GM23338 (cell line): ENCODE results near the gene TXNRD3. TPM values are rescaled to one million over a fixed set of nuclear protein-coding genes. Genes with fewer than 3 reads are reported as not detected.

Experiments used
- ATAC-seq: fragments of 200-7000 bp; cut with Tn5 transposase; 3 replicates; pipeline ENCODE4 v1.9.1; 2020
- DNase-seq: peaks from one replicate; pipeline ENCODE4 v3.0.0-alpha.2; 2015; ENCODE audit warnings: low spot score
- H2AFZ ChIP-seq: fragments of 200-600 bp; sonication (generic); 2 replicates; pipeline ENCODE4 v1.8.0; 2016; ENCODE audit warnings: antibody characterized with exemption, mild to moderate bottlenecking, moderate library complexity
- H3F3A ChIP-seq: fragments of 200-600 bp; sonication (generic); replicated peaks from 2 replicates; pipeline ENCODE4 v1.8.0; 2017; ENCODE audit warnings: antibody characterized with exemption, mixed run types, low read depth
- H3K27ac ChIP-seq: fragments of 200-600 bp; sonication (generic); 2 replicates; pipeline ENCODE4 v1.6.1; 2016; ENCODE audit warnings: low read depth
- H3K27me3 ChIP-seq: fragments of 200-600 bp; sonication (generic); 2 replicates; pipeline ENCODE4 v1.8.0; 2016; ENCODE audit warnings: mild to moderate bottlenecking, mixed run types, moderate library complexity; ENCODE audit not compliant: insufficient read depth
- H3K36me3 ChIP-seq: fragments of 200-600 bp; sonication (generic); 2 replicates; pipeline ENCODE4 v1.8.0; 2016; ENCODE audit warnings: mild to moderate bottlenecking; ENCODE audit not compliant: insufficient read depth
- H3K4me1 ChIP-seq: fragments of 200-600 bp; sonication (generic); 2 replicates; pipeline ENCODE4 v1.8.0; 2016; ENCODE audit warnings: mild to moderate bottlenecking, moderate library complexity; ENCODE audit not compliant: insufficient read depth
- H3K4me2 ChIP-seq: fragments of 200-600 bp; sonication (generic); 2 replicates; pipeline ENCODE4 v1.7.1; 2017; ENCODE audit warnings: mixed run types
- H3K4me3 ChIP-seq: fragments of 200-600 bp; sonication (generic); 2 replicates; pipeline ENCODE4 v1.6.1; 2016; ENCODE audit warnings: mixed run types
- H3K79me2 ChIP-seq: fragments of 200-600 bp; sonication (generic); replicated peaks from 2 replicates; pipeline ENCODE4 v1.8.0; 2017; ENCODE audit warnings: mild to moderate bottlenecking; ENCODE audit not compliant: insufficient read depth
- H3K9me2 ChIP-seq: fragments of 200-600 bp; sonication (generic); 2 replicates; pipeline ENCODE4 v1.8.0; 2017; ENCODE audit not compliant: insufficient read depth
- H4K20me1 ChIP-seq: fragments of 200-600 bp; sonication (generic); replicated peaks from 2 replicates; pipeline ENCODE4 v1.8.0; 2017; ENCODE audit warnings: mild to moderate bottlenecking; ENCODE audit not compliant: insufficient read depth
- H3K27ac Mint-ChIP-seq: 2 replicates; pipeline ENCODE4 v1.8.0; 2020; ENCODE audit warnings: inconsistent platforms, mild to moderate bottlenecking, moderate library complexity, mixed read lengths
- H3K27me3 Mint-ChIP-seq: 3 replicates; pipeline ENCODE4 v1.8.0; 2022; ENCODE audit warnings: low read depth, mild to moderate bottlenecking, moderate library complexity, mixed read lengths, inconsistent platforms; ENCODE audit not compliant: insufficient read depth, poor library complexity
- H3K36me3 Mint-ChIP-seq: 3 replicates; pipeline ENCODE4 v1.8.0; 2021; ENCODE audit warnings: low read depth, mild to moderate bottlenecking, inconsistent platforms, moderate library complexity, mixed read lengths
- H3K4me1 Mint-ChIP-seq: 3 replicates; pipeline ENCODE4 v1.8.0; 2020; ENCODE audit warnings: mild to moderate bottlenecking, inconsistent platforms, mixed read lengths
- H3K4me3 Mint-ChIP-seq: 3 replicates; pipeline ENCODE4 v1.8.0; 2021; ENCODE audit warnings: moderate library complexity, mild to moderate bottlenecking, inconsistent platforms, mixed read lengths
- H3K9me3 Mint-ChIP-seq: 3 replicates; pipeline ENCODE4 v1.8.0; 2020; ENCODE audit warnings: moderate library complexity, mild to moderate bottlenecking, inconsistent platforms, mixed read lengths
- CREB1 ChIP-seq: fragments of 250-450 bp; sonication (Bioruptor Pico); IDR thresholded peaks from 2 replicates; pipeline ENCODE4 v1.5.0; 2020; ENCODE audit warnings: low read depth, mild to moderate bottlenecking, moderate library complexity
- CTCF ChIP-seq, 2 experiments: fragments of 200-600 bp in 1 of 2; sonication (generic) in 1 of 2; conservative IDR thresholded peaks; 2 replicates each; pipeline versions ENCODE4 v1.5.1 to v1.6.1; 2016 to 2017; ENCODE audit warnings: antibody characterized with exemption in 2 of 2, low read depth in 2 of 2, mild to moderate bottlenecking in 2 of 2, moderate library complexity in 1 of 2
- EZH2 ChIP-seq: fragments of 200-600 bp; sonication (generic); IDR thresholded peaks from one replicate; pipeline ENCODE4 v1.8.0; 2017; ENCODE audit warnings: antibody characterized with exemption, mild to moderate bottlenecking, low read depth; ENCODE audit not compliant: unreplicated experiment
- EZH2phosphoT487 ChIP-seq: fragments of 200-600 bp; sonication (generic); IDR thresholded peaks from one replicate; pipeline ENCODE4 v1.8.1; 2018; ENCODE audit warnings: antibody characterized with exemption; ENCODE audit not compliant: unreplicated experiment
- JUNB ChIP-seq: IDR thresholded peaks from one replicate; pipeline ENCODE4 v1.6.1; 2016; ENCODE audit warnings: antibody characterized with exemption; ENCODE audit not compliant: unreplicated experiment
- NANOG ChIP-seq: IDR thresholded peaks from 2 replicates; pipeline ENCODE4 v1.6.1; 2016; ENCODE audit warnings: antibody characterized with exemption, borderline replicate concordance
- POLR2AphosphoS5 ChIP-seq: IDR thresholded peaks from 2 replicates; pipeline ENCODE4 v1.6.1; 2016; ENCODE audit warnings: antibody characterized with exemption, low read depth
- REST ChIP-seq: IDR thresholded peaks from one replicate; pipeline ENCODE4 v1.6.1; 2018; ENCODE audit warnings: antibody characterized with exemption; ENCODE audit not compliant: unreplicated experiment
- ZNF462 ChIP-seq: fragments of 250-450 bp; sonication (Bioruptor Pico); IDR thresholded peaks from 2 replicates; pipeline ENCODE4 v1.5.0; 2020; ENCODE audit warnings: mild to moderate bottlenecking, moderate library complexity
- polyA plus RNA-seq: library from polyadenylated mRNA; unstranded; fragments of >200 nt; fragmentation: Nextera tagmentation; extraction: Ambion mirVana; gene quantifications from 2 replicates; pipeline ENCODE4 v1.2.1, GENCODE V29; 2016
- total RNA-seq: library from RNA; depleted of rRNA; stranded (reverse); fragments of >200 nt; shearing (Covaris generic); gene quantifications from 2 replicates; pipeline ENCODE4 v1.2.3, GENCODE V29; 2014

The TXNRD3 gene
- total and polyA plus RNA-seq, 2 experiments from 2014 or later: 3.0 to 4.1 TPM

- ATAC-seq (no peak), DNase-seq (no peak)
- no peaks in the 10 kb centered on the region for H3K27me3 ChIP-seq
- Mint-ChIP-seq H3K4me3 (no peak overlapping the region), H3K27me3 (peaks cover 2% of the 10 kb centered on the region), H3K36me3 (no peaks in the 10 kb centered on the region), H3K9me3 (no peaks in the 10 kb centered on the region), H3K27ac (no peak overlapping the region), H3K4me1 (peaks cover 16% of the 10 kb centered on the region)
- H3F3A ChIP-seq: no peaks in the 10 kb centered on the region
- no peak overlapping the region for H3K4me2 ChIP-seq
- H2AFZ ChIP-seq: no peak overlapping the region
- no peaks in the 10 kb centered on the region for H3K36me3 ChIP-seq
- H3K27ac ChIP-seq: no peak overlapping the region
- no peak overlapping the region for H3K4me3 ChIP-seq
- TF ChIP-seq NANOG: no peak
- no peak for TF ChIP-seq CTCF (conservative IDR thresholded peaks at IDR 0.05; ENCODE audit: low read depth in 2 of 2)
- no peak for TF ChIP-seq POLR2AphosphoS5
- TF ChIP-seq EZH2phosphoT487: no peak
- H3K79me2 ChIP-seq: no peaks in the 10 kb centered on the region
- H4K20me1 ChIP-seq: no peaks in the 10 kb centered on the region
- H3K4me1 ChIP-seq: peaks cover 10% of the 10 kb centered on the region
- H3K9me2 ChIP-seq: no peaks in the 10 kb centered on the region
These were observed 44.1 kb upstream of the TXNRD3 start for GRCh38 chr3:126699011-126699410.

GRCh38 chr3:126696701-126697267 lies 41.9 kb upstream of the TXNRD3 start:
- Histone ChIP-seq H3K27ac (no peak overlapping the region), H4K20me1 (no peaks in the 10 kb centered on the region), H3K4me1 (no peaks in the 10 kb centered on the region), H3K27me3 (no peaks in the 10 kb centered on the region), H3K79me2 (no peaks in the 10 kb centered on the region), H2AFZ (0 out of 2 replicates have a peak overlapping the region, but pooled peaks have one; percentile 50), H3K36me3 (no peaks in the 10 kb centered on the region), H3K4me2 (no peak overlapping the region), H3K4me3 (no peak overlapping the region), H3K9me2 (no peaks in the 10 kb centered on the region), H3F3A (no peaks in the 10 kb centered on the region)
- Mint-ChIP-seq H3K4me1 (peaks cover 4% of the 10 kb centered on the region; the same call in 1 of the 3 replicates), H3K27ac (no peak overlapping the region), H3K27me3 (peaks cover 4% of the 10 kb centered on the region), H3K4me3 (no peak overlapping the region), H3K9me3 (no peaks in the 10 kb centered on the region), H3K36me3 (no peaks in the 10 kb centered on the region)
- no peak for ATAC-seq
- no peak for DNase-seq
- no peak for TF ChIP-seq ZNF462 (CRISPR knock-in tag)
- TF ChIP-seq CREB1 (CRISPR knock-in tag): no peak
- no peak for TF ChIP-seq REST
- TF ChIP-seq EZH2phosphoT487: no peak
- no peak for TF ChIP-seq JUNB
- TF ChIP-seq NANOG: no peak
- TF ChIP-seq POLR2AphosphoS5: no peak
- TF ChIP-seq EZH2: no peak
